ENCODE measurements around the gene AVPI1. TPM values are rescaled to one million over a fixed set of nuclear protein-coding genes. Genes with fewer than 3 reads are reported as not detected.
"Not testable (repeated sequence)": the region's sequence is repeated elsewhere in the genome, so short reads cannot be mapped to it uniquely, and the experiment has no call there.

Gene AVPI1
- total RNA-seq, 4 donors from 2014 or later: 29.9 to 65.5 (median 36.3) TPM

DNA sequence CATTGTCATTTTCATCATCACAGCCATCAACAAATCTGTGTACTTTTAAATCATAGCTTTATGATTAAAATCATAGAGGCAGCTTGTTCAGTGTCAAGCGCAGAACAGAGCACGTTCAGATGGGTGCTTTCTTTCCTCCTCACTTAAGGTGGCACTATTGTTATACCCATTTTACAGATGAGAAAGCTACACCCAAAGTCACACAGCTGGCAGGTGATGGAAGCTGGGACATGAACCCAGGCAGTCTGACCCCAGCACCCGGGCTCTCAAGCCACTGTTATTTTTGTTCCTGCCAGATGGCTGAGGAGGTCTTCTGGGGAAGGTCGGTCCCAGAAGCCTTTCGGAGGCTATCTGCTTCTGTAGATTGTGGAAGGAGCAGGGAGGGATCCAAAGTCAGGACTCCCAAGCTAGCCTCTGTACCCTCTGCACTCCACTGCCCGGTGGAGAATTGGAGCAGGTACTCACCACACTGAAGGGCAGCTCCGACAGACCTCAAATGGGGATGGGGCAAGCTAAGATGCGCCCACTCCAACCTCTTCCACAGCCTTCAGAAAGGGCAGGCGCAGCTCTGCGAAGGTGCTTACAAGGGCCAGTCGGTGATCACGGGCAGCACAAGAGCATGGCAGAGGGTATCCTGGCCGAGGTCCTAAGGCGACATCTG lies 610 bp downstream of the AVPI1 start:
- TF ChIP-seq POLR2AphosphoS5 (IDR thresholded peaks at IDR 0.05): no peak
- TF ChIP-seq EP300 (IDR thresholded peaks at IDR 0.05): no peak
- no peak for TF ChIP-seq POLR2A (IDR thresholded peaks at IDR 0.05; ENCODE audit: low read depth)
- TF ChIP-seq, protein P1, sequence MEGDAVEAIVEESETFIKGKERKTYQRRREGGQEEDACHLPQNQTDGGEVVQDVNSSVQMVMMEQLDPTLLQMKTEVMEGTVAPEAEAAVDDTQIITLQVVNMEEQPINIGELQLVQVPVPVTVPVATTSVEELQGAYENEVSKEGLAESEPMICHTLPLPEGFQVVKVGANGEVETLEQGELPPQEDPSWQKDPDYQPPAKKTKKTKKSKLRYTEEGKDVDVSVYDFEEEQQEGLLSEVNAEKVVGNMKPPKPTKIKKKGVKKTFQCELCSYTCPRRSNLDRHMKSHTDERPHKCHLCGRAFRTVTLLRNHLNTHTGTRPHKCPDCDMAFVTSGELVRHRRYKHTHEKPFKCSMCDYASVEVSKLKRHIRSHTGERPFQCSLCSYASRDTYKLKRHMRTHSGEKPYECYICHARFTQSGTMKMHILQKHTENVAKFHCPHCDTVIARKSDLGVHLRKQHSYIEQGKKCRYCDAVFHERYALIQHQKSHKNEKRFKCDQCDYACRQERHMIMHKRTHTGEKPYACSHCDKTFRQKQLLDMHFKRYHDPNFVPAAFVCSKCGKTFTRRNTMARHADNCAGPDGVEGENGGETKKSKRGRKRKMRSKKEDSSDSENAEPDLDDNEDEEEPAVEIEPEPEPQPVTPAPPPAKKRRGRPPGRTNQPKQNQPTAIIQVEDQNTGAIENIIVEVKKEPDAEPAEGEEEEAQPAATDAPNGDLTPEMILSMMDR (IDR thresholded peaks at IDR 0.05): no peak
- Histone ChIP-seq H3K4me3 (peak overlapping the region; percentile 76 to 94 (median 78)), H3K36me3 (no peaks in the 10 kb centered on the region), H3K27me3 (no peaks in the 10 kb centered on the region), H3K4me1 (peaks cover 59 to 76% (median 74%) of the 10 kb centered on the region in 4 donors), H3K9me3 (no peaks in the 10 kb centered on the region), H3K27ac (replicated peaks in 1 of 4) (peak overlapping the region; percentile 88 to 98 (median 94))
- intact Hi-C loops (cut with DNase I): no loop called here
- DNase-seq (ENCODE audit: extremely low spot score): no peak
- WGBS: 50% methylated on average over 2 of the region's 14 CpGs

GRCh38 chr10:97685395-97685958 lies 1.6 kb downstream of the AVPI1 start:
- WGBS: 50% methylated on average over 1 of the region's 2 CpGs
- intact Hi-C loops (cut with DNase I): no loop called here
- Histone ChIP-seq H3K9me3 (no peaks in the 10 kb centered on the region), H3K27ac (replicated peaks in 1 of 4) (peak overlapping the region; percentile 88 to 98 (median 94)), H3K4me3 (peak overlapping the region; percentile 76 to 94 (median 78)), H3K36me3 (no peaks in the 10 kb centered on the region), H3K27me3 (no peaks in the 10 kb centered on the region), H3K4me1 (peaks cover 59 to 84% (median 80%) of the 10 kb centered on the region in 4 donors)
- no peak for DNase-seq (ENCODE audit: extremely low spot score)
- TF ChIP-seq EP300 (IDR thresholded peaks at IDR 0.05) (no peak), POLR2A (IDR thresholded peaks at IDR 0.05; ENCODE audit: low read depth) (no peak), POLR2AphosphoS5 (IDR thresholded peaks at IDR 0.05) (no peak)
- TF ChIP-seq, protein P1 (IDR thresholded peaks at IDR 0.05): peak; percentile 5 to 50 (median 8)

- Histone ChIP-seq H3K4me3 (peak overlapping the region; percentile 76 to 94 (median 78)), H3K36me3 (peaks cover 0 to 5% (median 0%) of the 10 kb centered on the region in 4 donors), H3K27me3 (no peaks in the 10 kb centered on the region), H3K9me3 (no peaks in the 10 kb centered on the region), H3K27ac (replicated peaks in 1 of 4) (peak overlapping the region; percentile 88 to 98 (median 94)), H3K4me1 (peaks cover 59 to 86% (median 84%) of the 10 kb centered on the region in 4 donors)
- intact Hi-C loops (cut with DNase I): no loop called here
- TF ChIP-seq EP300 (IDR thresholded peaks at IDR 0.05) (no peak), POLR2AphosphoS5 (IDR thresholded peaks at IDR 0.05) (no peak), POLR2A (IDR thresholded peaks at IDR 0.05; ENCODE audit: low read depth) (no peak)
- TF ChIP-seq, protein P1 (IDR thresholded peaks at IDR 0.05): no peak
- no peak for DNase-seq (ENCODE audit: extremely low spot score)
- 59% methylated on average over 5 of the region's 5 CpGs for WGBS
These were observed 2.1 kb downstream of the AVPI1 start for GRCh38 chr10:97684866-97685394.

GRCh38 chr10:97684368-97684713 lies 2.7 kb downstream of the AVPI1 start:
- peaks cover 58 to 81% (median 80%) of the 10 kb centered on the region in 4 donors for H3K4me1 ChIP-seq
- H3K27ac ChIP-seq (replicated peaks in 1 of 4): peak overlapping the region; percentile 88 to 98 (median 94)
- H3K4me3 ChIP-seq: peak overlapping the region; percentile 76 to 94 (median 78)
- DNase-seq (ENCODE audit: extremely low spot score); H3K27me3 ChIP-seq; intact Hi-C loops (cut with DNase I); H3K9me3 ChIP-seq: not testable (repeated sequence)
- 79% methylated on average over 7 of the region's 7 CpGs for whole genome bisulfite sequencing
- H3K36me3 ChIP-seq: peaks cover 2 to 10% (median 5%) of the 10 kb centered on the region in 4 donors

Data from esophagus muscularis mucosa (tissue), 4 donors.